ENCODE measurements around the gene ZNF281. TPM values are rescaled to one million over a fixed set of nuclear protein-coding genes. Genes with fewer than 3 reads are reported as not detected.

ZNF281 gene
- total and polyA plus RNA-seq, 9 of the 15 experiments (the other 6 are each of a cell fraction or from before 2014, with no cell fraction given) = 9.6 to 24.9 (median 16.5) TPM

DNA sequence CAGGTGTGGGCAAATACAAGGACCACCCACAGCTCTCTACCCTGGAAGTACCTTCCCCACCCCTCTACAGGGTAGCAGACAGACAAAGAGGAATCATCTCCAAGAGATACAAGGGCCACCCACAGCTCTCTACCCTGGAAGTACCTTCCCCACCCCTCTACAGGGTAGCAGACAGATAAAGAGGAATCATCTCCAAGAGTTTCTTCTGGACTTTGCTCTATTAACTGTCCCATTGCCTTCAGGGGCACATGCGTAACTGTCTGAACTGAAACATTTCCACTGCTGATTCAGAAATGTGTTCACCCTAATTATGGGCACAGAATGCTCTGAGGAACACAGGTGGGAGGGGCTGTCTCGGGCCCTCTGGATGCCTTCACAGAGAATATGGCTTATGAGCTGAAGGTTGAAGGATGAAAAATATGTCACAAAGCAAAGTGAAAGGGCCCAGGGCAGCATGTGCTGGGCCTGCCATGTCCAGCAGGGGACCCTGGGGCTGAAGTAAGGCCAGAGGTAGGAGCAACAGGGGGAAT is 43.9 kb downstream of the ZNF281 start (continued):
- no peak for TF ChIP-seq ZNF830 (CRISPR knock-in tag; IDR thresholded peaks at IDR 0.05)
- TF ChIP-seq SP2 (IDR thresholded peaks at IDR 0.05; ENCODE audit: extremely low read depth, low read depth, low read length, poor library complexity, severe bottlenecking) = no peak
- TF ChIP-seq RBM15 (IDR thresholded peaks at IDR 0.05; ENCODE audit: insufficient read depth, low read length) = no peak

DNA sequence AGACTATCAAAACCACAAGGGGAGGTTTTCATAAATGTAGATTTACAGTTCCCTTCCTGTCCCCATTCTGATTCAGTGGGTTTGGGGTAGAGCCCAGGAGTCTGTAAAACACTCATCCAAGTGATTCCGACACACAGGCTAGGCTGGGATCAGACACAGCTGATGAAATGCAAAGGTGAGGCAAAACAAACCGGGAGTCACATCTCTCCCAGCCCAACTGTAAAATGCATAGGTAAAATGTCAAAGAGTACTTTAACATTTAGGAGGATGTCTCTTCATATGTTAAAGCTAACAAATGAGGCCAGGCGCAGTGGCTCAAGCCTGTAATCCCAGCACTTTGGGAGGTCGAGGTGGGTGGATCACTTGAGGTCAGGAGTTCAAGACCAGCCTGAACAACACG is 45.0 kb downstream of the ZNF281 start:
- no peaks in the 10 kb centered on the region for H3K9me1 ChIP-seq (ENCODE audit: control insufficient read depth, insufficient read depth, low read length)
- ATAC-seq (no peak), FAIRE-seq (no peak), DNase-seq (ENCODE audit: extremely low read depth in 1 of 4, low spot score in 3 of 4) (no peak)
- no peaks in the 10 kb centered on the region for H3K9me3 ChIP-seq (replicated peaks; ENCODE audit: control insufficient read depth, insufficient read depth, low read depth, low read length)
- ChIA-PET POLR2A (interaction anchor here (1.1 to 1.8 kb wide), 6 partner anchors 9 to 17 kb away, joined by 3 to 4 read pairs (median 4); no protein-coding TSS in a partner anchor), CTCF (ENCODE audit: low intra/inter-chr PET ratio) (no interaction called here)
- peaks cover 30 to 32% of the 10 kb centered on the region in 2 experiments for H3K27me3 ChIP-seq (ENCODE audit: control insufficient read depth in 2 of 2, insufficient read depth in 2 of 2, low read length in 2 of 2)
- in situ Hi-C loops (cut with MboI) = no loop called here
- no peaks in the 10 kb centered on the region for H3K4me1 ChIP-seq (replicated peaks in 1 of 2; ENCODE audit: control insufficient read depth in 2 of 2, insufficient read depth in 2 of 2, low read length in 2 of 2)
- no peak overlapping the region for H3K9ac ChIP-seq (ENCODE audit: insufficient read depth in 1 of 2, low read depth in 2 of 2, low read length in 2 of 2)
- 0 out of 2 replicates have a peak, but pooled peaks cover 3% of the 10 kb centered on the region for H4K20me1 ChIP-seq (replicated peaks; ENCODE audit: control insufficient read depth, insufficient read depth, low read length)
- no peak overlapping the region for H3K4me2 ChIP-seq (ENCODE audit: insufficient read depth, low read length)
- intact Hi-C loops (cut with micrococcal nuclease) = loop anchor here (5.0 kb wide), 1 partner anchor 122 kb away; no protein-coding TSS in a partner anchor
- H3K4me3 ChIP-seq = no peak overlapping the region
- no peak overlapping the region for H3K27ac ChIP-seq (ENCODE audit: extremely low read depth, low read depth, low read length)
- no TSS peak for BruUV-seq (replicated peaks)
- H3K36me3 ChIP-seq (ENCODE audit: control insufficient read depth, insufficient read depth, low read length) = no peaks in the 10 kb centered on the region
- no peaks in the 10 kb centered on the region for H3K79me2 ChIP-seq (ENCODE audit: control insufficient read depth, insufficient read depth, low read length)
- H2AFZ ChIP-seq (ENCODE audit: low read depth, low read length) = no peak overlapping the region
- 11% methylated on average over 5 of the region's 5 CpGs for WGBS (ENCODE audit: insufficient coverage, low coverage, missing lambda C conversion rate)
- TF ChIP-seq E2F3 (CRISPR knock-in tag; IDR thresholded peaks at IDR 0.05) = no peak
- TF ChIP-seq, protein P1, sequence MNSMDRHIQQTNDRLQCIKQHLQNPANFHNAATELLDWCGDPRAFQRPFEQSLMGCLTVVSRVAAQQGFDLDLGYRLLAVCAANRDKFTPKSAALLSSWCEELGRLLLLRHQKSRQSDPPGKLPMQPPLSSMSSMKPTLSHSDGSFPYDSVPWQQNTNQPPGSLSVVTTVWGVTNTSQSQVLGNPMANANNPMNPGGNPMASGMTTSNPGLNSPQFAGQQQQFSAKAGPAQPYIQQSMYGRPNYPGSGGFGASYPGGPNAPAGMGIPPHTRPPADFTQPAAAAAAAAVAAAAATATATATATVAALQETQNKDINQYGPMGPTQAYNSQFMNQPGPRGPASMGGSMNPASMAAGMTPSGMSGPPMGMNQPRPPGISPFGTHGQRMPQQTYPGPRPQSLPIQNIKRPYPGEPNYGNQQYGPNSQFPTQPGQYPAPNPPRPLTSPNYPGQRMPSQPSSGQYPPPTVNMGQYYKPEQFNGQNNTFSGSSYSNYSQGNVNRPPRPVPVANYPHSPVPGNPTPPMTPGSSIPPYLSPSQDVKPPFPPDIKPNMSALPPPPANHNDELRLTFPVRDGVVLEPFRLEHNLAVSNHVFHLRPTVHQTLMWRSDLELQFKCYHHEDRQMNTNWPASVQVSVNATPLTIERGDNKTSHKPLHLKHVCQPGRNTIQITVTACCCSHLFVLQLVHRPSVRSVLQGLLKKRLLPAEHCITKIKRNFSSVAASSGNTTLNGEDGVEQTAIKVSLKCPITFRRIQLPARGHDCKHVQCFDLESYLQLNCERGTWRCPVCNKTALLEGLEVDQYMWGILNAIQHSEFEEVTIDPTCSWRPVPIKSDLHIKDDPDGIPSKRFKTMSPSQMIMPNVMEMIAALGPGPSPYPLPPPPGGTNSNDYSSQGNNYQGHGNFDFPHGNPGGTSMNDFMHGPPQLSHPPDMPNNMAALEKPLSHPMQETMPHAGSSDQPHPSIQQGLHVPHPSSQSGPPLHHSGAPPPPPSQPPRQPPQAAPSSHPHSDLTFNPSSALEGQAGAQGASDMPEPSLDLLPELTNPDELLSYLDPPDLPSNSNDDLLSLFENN (IDR thresholded peaks at IDR 0.05; ENCODE audit: low read depth in 2 of 2, low read length in 2 of 2) = no peak
- TF ChIP-seq, protein P2, sequence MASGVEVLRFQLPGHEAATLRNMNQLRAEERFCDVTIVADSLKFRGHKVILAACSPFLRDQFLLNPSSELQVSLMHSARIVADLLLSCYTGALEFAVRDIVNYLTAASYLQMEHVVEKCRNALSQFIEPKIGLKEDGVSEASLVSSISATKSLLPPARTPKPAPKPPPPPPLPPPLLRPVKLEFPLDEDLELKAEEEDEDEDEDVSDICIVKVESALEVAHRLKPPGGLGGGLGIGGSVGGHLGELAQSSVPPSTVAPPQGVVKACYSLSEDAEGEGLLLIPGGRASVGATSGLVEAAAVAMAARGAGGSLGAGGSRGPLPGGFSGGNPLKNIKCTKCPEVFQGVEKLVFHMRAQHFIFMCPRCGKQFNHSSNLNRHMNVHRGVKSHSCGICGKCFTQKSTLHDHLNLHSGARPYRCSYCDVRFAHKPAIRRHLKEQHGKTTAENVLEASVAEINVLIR (CRISPR knock-in tag; IDR thresholded peaks at IDR 0.05) = no peak
- no peak for TF ChIP-seq ZNF668 (CRISPR knock-in tag; IDR thresholded peaks at IDR 0.05)

All from K562 (cell line).